ENCODE measurements around the gene CBFA2T3.

DNA sequence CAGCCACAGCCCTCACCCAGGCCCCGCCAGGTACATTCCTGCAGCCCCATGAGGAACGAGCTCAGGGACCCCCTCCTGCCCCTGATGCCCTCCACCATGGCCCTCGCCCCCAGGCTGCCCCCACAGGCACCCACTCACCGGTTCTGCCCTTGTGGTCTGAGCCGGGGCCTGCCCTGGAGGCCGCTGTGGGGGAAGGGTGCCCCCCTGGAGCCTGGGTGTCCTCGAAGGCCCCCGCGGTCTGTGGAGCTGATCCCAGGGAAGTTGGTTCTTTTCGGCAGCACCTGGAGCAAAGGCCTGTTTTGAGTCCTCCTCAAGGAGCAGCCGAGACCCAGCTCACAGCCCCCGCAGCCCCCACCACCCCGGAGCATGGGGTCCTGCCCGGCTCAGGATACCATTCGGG is 112.9 kb downstream of the CBFA2T3 start:
- no peak for TF ChIP-seq EZH2 (IDR thresholded peaks at IDR 0.05)
- no peak for TF ChIP-seq POLR2AphosphoS5 (IDR thresholded peaks at IDR 0.05; ENCODE audit: borderline replicate concordance, low read depth, low read length)
- no peak for TF ChIP-seq FOXP2 (optimal IDR thresholded peaks at IDR 0.05; ENCODE audit: control extremely low read depth, extremely low read length, insufficient read depth)
